ENCODE measurements around the gene PPARG. TPM values are rescaled to one million over a fixed set of nuclear protein-coding genes. Genes with fewer than 3 reads are reported as not detected.
A peak's percentile ranks its signal among the peaks of the same experiment; 100 is the strongest.
"Not testable (repeated sequence)": the region's sequence is repeated elsewhere in the genome, so short reads cannot be mapped to it uniquely, and the experiment has no call there.

The PPARG gene
- total and polyA plus RNA-seq, 5 donors from 2014 or later = 0.16 to 0.64 (median 0.24) TPM; not detected in 2

DNA sequence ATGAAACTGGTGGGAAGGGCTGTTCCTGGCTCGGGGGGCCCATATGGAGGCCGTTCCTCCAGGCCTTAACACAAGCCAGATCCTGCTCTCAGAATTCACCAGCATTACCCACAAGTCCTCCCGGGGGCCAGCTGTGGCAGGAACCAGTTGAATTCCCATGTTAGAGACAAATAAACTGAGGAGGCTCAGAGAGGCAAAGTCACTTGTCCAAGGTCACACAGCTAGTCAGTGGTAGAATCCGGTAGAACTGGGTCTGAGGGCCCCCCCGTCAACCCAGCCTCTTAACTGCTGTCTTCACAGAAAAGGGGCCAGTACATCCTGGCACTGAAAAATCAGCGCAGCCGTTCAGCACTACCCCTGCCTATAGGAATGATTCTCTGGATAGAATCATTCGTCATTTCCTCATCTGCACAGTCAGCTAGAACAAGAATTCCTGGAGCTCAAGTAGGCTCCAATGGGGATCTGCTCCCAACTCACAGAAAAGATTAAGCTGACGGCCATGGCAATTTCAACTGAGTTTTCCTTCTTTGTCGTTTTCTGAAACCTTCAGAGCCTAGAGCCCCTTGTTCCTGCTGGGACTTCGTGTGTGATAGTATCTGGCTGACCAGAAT is 183.2 kb downstream of the PPARG start:
- no peak for DNase-seq
- H3K27me3 ChIP-seq (ENCODE audit: control insufficient read depth, insufficient read depth, low read length) = no peaks in the 10 kb centered on the region
- peak overlapping the region in 2 of 3 donors; percentile 51 to 78 for H3K27ac Mint-ChIP-seq
- no peaks in the 10 kb centered on the region for H3K36me3 Mint-ChIP-seq
- H3K4me1 Mint-ChIP-seq = peaks cover 3 to 25% (median 15%) of the 10 kb centered on the region in 4 donors
- no peaks in the 10 kb centered on the region for H3K9me3 ChIP-seq (ENCODE audit: control insufficient read depth in 2 of 2, low read length in 2 of 2)
- H3K36me3 ChIP-seq (ENCODE audit: control insufficient read depth, insufficient read depth, low read length) = no peaks in the 10 kb centered on the region
- H3K4me3 Mint-ChIP-seq = peak overlapping the region in 1 of 4 donors; percentile 22
- no peak for ATAC-seq (ENCODE audit: low read depth in 2 of 2)
- no peak overlapping the region for H3K27ac ChIP-seq (ENCODE audit: insufficient read depth, low read length, poor library complexity, severe bottlenecking)
- peaks cover 25% of the 10 kb centered on the region for H3K4me1 ChIP-seq (ENCODE audit: control insufficient read depth, insufficient read depth, low read length, poor library complexity, severe bottlenecking)
- H3K9me3 Mint-ChIP-seq = no peaks in the 10 kb centered on the region
- no peak overlapping the region for H3K4me3 ChIP-seq (ENCODE audit: low read depth, low read length)
- H3K27me3 Mint-ChIP-seq = no peaks in the 10 kb centered on the region

DNA sequence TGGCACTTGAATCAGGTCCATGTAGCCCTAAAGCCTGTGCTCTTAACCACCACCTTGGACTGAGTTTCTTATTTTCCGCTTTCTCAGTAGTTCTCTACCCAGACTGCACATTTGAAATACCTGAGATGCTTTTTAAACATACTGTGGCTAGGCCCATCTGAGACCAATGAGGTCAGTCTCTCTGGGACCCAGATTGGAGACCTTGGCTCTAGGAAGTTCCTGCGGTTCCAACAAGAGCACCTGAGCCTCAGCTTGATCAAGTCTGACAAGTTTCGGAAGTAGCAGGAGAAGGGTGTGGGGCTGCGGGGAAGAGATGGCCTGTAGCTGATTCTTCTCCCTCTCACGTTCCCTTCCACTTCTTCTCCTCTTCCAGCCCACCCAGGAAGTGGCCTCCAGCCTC is 183.9 kb downstream of the PPARG start:
- H3K4me3 Mint-ChIP-seq = peak overlapping the region in 1 of 4 donors; percentile 22
- peaks cover 3 to 25% (median 15%) of the 10 kb centered on the region in 4 donors for H3K4me1 Mint-ChIP-seq
- no peaks in the 10 kb centered on the region for H3K27me3 ChIP-seq (ENCODE audit: control insufficient read depth, insufficient read depth, low read length)
- DNase-seq (no peak), ATAC-seq (ENCODE audit: low read depth in 2 of 2) (no peak)
- H3K27me3 Mint-ChIP-seq = no peaks in the 10 kb centered on the region
- no peaks in the 10 kb centered on the region for H3K9me3 Mint-ChIP-seq
- no peaks in the 10 kb centered on the region for H3K9me3 ChIP-seq (ENCODE audit: control insufficient read depth in 2 of 2, low read length in 2 of 2)
- H3K4me3 ChIP-seq (ENCODE audit: low read depth, low read length) = no peak overlapping the region
- no peaks in the 10 kb centered on the region for H3K36me3 Mint-ChIP-seq
- no peak overlapping the region for H3K27ac ChIP-seq (ENCODE audit: insufficient read depth, low read length, poor library complexity, severe bottlenecking)
- peak overlapping the region in 2 of 3 donors; percentile 51 to 78 for H3K27ac Mint-ChIP-seq
- peaks cover 25% of the 10 kb centered on the region for H3K4me1 ChIP-seq (ENCODE audit: control insufficient read depth, insufficient read depth, low read length, poor library complexity, severe bottlenecking)
- no peaks in the 10 kb centered on the region for H3K36me3 ChIP-seq (ENCODE audit: control insufficient read depth, insufficient read depth, low read length)

DNA sequence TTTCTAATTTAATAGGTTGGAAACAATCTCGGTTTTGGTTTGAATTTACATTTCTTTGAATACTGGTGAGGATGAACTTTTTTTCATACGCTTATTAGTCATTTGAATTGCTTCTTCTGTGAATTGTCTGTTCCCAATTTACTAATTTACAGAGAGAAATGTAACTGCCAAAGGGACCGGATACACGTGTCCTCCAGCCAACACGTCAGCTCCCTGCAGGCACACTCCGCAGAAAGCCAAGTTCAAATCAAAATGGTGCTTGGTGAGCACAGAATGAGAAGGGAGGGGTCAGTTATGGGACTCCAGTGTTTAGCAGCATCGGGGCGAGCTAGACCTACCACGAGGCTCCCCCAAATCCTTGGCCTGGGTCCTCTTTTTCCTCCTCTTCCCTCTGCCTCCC is 184.6 kb downstream of the PPARG start:
- Mint-ChIP-seq H3K36me3 (no peaks in the 10 kb centered on the region), H3K27ac (peak overlapping the region in 2 of 3 donors; percentile 65 to 78), H3K9me3 (no peaks in the 10 kb centered on the region), H3K4me3 (no peak overlapping the region), H3K27me3 (no peaks in the 10 kb centered on the region), H3K4me1 (peaks cover 3 to 25% (median 17%) of the 10 kb centered on the region in 4 donors)
- no peaks in the 10 kb centered on the region for H3K9me3 ChIP-seq (ENCODE audit: control insufficient read depth in 2 of 2, low read length in 2 of 2)
- H3K4me3 ChIP-seq (ENCODE audit: low read depth, low read length) = no peak overlapping the region
- no peak overlapping the region for H3K27ac ChIP-seq (ENCODE audit: insufficient read depth, low read length, poor library complexity, severe bottlenecking)
- H3K4me1 ChIP-seq (ENCODE audit: control insufficient read depth, insufficient read depth, low read length, poor library complexity, severe bottlenecking) = peaks cover 25% of the 10 kb centered on the region
- ATAC-seq (ENCODE audit: low read depth in 2 of 2) = peak in 1 of 2 donors; percentile 29
- peak in 1 of 3 donors; percentile 38 for DNase-seq
- H3K36me3 ChIP-seq (ENCODE audit: control insufficient read depth, insufficient read depth, low read length) = no peaks in the 10 kb centered on the region
- H3K27me3 ChIP-seq (ENCODE audit: control insufficient read depth, insufficient read depth, low read length) = no peaks in the 10 kb centered on the region

DNA sequence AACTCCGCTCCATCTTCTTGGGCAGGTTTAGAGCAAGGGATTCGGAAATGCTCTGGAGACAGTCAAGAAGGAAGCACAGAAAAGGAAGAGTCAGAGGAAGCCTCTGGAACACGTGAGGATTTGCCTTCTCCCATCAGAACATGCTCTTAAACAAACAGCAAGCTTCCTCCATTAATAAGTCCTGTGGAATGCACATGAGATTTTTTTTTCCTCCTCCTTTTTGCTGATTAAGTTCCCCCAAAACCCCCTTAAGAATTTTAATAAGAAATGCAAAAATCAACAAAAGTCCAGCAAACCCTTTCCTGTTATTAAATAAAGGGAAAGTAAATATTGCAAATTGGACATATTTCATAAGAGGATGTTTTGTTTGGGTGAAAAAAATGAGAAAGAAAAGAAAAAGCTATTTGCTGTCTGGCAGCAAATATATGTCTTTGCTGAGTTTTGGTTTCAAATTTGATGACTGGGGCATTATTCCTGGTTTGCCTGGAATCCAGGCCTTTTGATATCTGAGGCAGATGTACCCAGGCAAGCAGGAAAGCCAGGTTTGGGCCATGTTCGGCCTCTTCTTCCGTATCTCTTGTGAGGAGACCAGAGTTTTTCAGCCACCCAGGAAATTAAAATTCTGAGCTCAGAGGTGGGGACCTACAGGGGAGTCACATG is 187.5 kb downstream of the PPARG start:
- ATAC-seq (ENCODE audit: low read depth in 2 of 2) = no peak
- H3K27ac Mint-ChIP-seq = peak overlapping the region in 1 of 3 donors; percentile 64

DNA sequence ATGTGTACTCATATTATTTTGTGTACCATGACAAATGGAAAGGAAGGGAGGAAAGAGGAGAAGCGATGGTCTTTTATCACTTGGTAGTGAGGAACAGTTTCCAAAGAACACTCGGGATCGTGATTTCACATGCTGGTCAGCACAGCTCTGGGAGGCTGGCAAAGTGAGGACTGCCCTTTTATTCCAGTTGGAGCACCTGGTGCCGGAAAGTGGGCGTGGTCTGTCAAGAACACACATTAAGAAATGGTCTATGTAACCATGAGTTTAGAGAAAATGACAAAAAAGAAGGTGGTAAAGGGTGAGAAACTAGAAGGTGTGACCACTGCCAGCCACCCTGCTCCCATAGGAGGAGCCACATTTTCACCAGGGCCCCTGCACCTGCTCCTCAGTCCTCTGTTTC is 188.4 kb downstream of the PPARG start:
- Mint-ChIP-seq H3K27ac (peak overlapping the region; percentile 48 to 64 (median 61)), H3K27me3 (no peaks in the 10 kb centered on the region), H3K36me3 (no peaks in the 10 kb centered on the region), H3K4me1 (peaks cover 3 to 22% (median 17%) of the 10 kb centered on the region in 4 donors), H3K4me3 (no peak overlapping the region), H3K9me3 (no peaks in the 10 kb centered on the region)
- Histone ChIP-seq H3K27ac (ENCODE audit: insufficient read depth, low read length, poor library complexity, severe bottlenecking) (no peak overlapping the region), H3K4me1 (ENCODE audit: control insufficient read depth, insufficient read depth, low read length, poor library complexity, severe bottlenecking) (peaks cover 17% of the 10 kb centered on the region), H3K27me3 (ENCODE audit: control insufficient read depth, insufficient read depth, low read length) (no peaks in the 10 kb centered on the region), H3K4me3 (ENCODE audit: low read depth, low read length) (no peak overlapping the region), H3K36me3 (ENCODE audit: control insufficient read depth, insufficient read depth, low read length) (no peaks in the 10 kb centered on the region), H3K9me3 (ENCODE audit: control insufficient read depth in 2 of 2, low read length in 2 of 2) (no peaks in the 10 kb centered on the region)
- ATAC-seq (ENCODE audit: low read depth in 2 of 2) (no peak), DNase-seq (no peak)

More for the DNA sequence above, 187.5 kb downstream of the PPARG start:
- Histone ChIP-seq H3K4me1 (ENCODE audit: control insufficient read depth, insufficient read depth, low read length, poor library complexity, severe bottlenecking) (peaks cover 23% of the 10 kb centered on the region), H3K27me3 (ENCODE audit: control insufficient read depth, insufficient read depth, low read length) (no peaks in the 10 kb centered on the region), H3K9me3 (ENCODE audit: control insufficient read depth in 2 of 2, low read length in 2 of 2) (no peaks in the 10 kb centered on the region), H3K4me3 (ENCODE audit: low read depth, low read length) (no peak overlapping the region), H3K27ac (ENCODE audit: insufficient read depth, low read length, poor library complexity, severe bottlenecking) (no peak overlapping the region), H3K36me3 (ENCODE audit: control insufficient read depth, insufficient read depth, low read length) (no peaks in the 10 kb centered on the region)
- Mint-ChIP-seq H3K9me3 (no peaks in the 10 kb centered on the region), H3K4me1 (peaks cover 3 to 24% (median 18%) of the 10 kb centered on the region in 4 donors), H3K4me3 (no peak overlapping the region), H3K27me3 (no peaks in the 10 kb centered on the region), H3K36me3 (no peaks in the 10 kb centered on the region)
- no peak for DNase-seq

DNA sequence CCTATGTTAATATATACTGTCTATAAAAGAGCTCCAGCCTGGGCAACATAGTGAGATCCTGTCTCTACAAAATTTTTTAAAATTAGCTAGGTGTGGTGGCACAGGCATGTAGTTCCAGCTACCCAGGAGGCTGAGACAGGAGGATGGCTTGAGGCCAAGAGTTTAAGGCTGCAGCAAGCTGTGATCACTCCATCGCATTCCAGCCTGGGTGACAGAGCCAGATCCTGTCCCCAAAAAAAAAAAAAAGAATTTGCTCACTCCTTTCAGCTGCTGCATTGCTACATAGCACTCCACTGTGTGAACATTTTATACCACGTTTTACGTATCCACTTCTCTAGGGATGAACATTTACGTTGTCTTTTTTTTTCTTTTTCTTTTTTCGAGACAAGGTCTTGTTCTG is 189.5 kb downstream of the PPARG start:
- no peaks in the 10 kb centered on the region for H3K36me3 ChIP-seq (ENCODE audit: control insufficient read depth, insufficient read depth, low read length)
- no peaks in the 10 kb centered on the region for H3K27me3 ChIP-seq (ENCODE audit: control insufficient read depth, insufficient read depth, low read length)
- no peak overlapping the region for H3K27ac ChIP-seq (ENCODE audit: insufficient read depth, low read length, poor library complexity, severe bottlenecking)
- no peak overlapping the region for H3K4me3 ChIP-seq (ENCODE audit: low read depth, low read length)
- Mint-ChIP-seq H3K27me3 (no peaks in the 10 kb centered on the region), H3K4me3 (no peak overlapping the region), H3K36me3 (no peaks in the 10 kb centered on the region), H3K9me3 (no peaks in the 10 kb centered on the region), H3K27ac (no peak overlapping the region), H3K4me1 (peaks cover 0 to 18% (median 14%) of the 10 kb centered on the region in 4 donors)
- no peaks in the 10 kb centered on the region for H3K9me3 ChIP-seq (ENCODE audit: control insufficient read depth in 2 of 2, low read length in 2 of 2)
- peaks cover 15% of the 10 kb centered on the region for H3K4me1 ChIP-seq (ENCODE audit: control insufficient read depth, insufficient read depth, low read length, poor library complexity, severe bottlenecking)
- no peak for ATAC-seq (ENCODE audit: low read depth in 2 of 2)
- DNase-seq = no peak

DNA sequence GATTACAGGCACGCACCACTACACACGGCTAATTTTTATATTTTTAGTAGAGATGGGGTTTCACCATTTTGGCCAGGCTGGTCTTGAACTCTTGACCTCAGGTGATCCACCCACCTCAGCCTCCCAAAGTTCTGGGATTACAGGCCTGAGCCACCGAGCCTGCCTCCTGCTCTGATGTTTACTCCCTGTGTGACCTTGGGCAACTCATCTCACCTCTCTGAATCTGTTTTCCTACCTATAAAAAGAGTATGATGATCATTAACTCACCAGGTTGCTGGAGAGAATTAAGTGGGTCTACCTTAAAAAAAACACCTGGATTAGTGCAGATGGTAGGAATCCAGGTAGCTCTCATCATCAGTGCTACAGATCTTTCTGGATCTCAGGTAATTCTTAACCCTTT is 190.3 kb downstream of the PPARG start:
- not testable (repeated sequence) for H3K27me3 Mint-ChIP-seq; DNase-seq; ATAC-seq (ENCODE audit: low read depth in 2 of 2); H3K27me3 ChIP-seq (ENCODE audit: control insufficient read depth, insufficient read depth, low read length); H3K27ac ChIP-seq (ENCODE audit: insufficient read depth, low read length, poor library complexity, severe bottlenecking); H3K9me3 ChIP-seq (ENCODE audit: control insufficient read depth in 2 of 2, low read length in 2 of 2); H3K4me3 Mint-ChIP-seq; H3K36me3 ChIP-seq (ENCODE audit: control insufficient read depth, insufficient read depth, low read length); H3K9me3 Mint-ChIP-seq; H3K4me3 ChIP-seq (ENCODE audit: low read depth, low read length); H3K36me3 Mint-ChIP-seq
- H3K4me1 Mint-ChIP-seq = peaks cover 3 to 23% (median 18%) of the 10 kb centered on the region in 4 donors
- H3K4me1 ChIP-seq (ENCODE audit: control insufficient read depth, insufficient read depth, low read length, poor library complexity, severe bottlenecking) = peaks cover 18% of the 10 kb centered on the region
- H3K27ac Mint-ChIP-seq = peak overlapping the region in 1 of 3 donors; percentile 69
